Measurements from ENCODE around the gene IDS.
"Not testable (repeated sequence)": the region's sequence is repeated elsewhere in the genome, so short reads cannot be mapped to it uniquely, and the experiment has no call there.

DNA sequence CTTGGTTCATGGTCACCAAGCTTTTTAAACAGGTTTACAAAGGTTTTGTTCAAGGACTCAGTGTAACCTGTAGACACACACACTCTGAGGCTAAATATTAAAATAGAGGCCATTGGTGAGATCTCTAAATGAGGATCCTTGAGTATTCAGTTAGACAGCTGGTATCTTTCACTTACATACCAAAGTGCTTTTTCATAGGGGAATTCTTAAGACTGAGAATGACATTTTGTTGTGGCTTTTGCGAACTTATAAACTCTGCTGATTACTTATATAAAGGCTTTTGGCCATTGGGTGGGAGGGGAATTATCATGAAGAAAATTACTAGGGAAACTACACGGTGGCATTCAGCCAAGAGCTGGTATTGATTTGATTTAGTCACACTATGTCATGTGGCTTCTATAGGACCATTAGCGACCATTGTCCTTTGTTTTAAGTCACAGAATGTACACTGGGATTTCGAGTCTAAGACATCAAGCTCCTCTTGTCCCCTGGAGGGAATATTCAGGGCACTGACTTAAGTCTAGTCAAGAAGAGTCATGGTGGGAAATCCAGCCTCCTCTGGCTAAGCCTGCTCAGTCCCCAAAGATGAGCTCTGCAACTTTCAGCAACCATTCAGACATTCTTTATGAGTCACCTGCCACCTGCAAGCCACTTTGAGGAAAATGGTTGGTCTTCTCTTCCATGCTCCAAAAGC is 46.3 kb upstream of the IDS start:
- TF ChIP-seq, protein P1, sequence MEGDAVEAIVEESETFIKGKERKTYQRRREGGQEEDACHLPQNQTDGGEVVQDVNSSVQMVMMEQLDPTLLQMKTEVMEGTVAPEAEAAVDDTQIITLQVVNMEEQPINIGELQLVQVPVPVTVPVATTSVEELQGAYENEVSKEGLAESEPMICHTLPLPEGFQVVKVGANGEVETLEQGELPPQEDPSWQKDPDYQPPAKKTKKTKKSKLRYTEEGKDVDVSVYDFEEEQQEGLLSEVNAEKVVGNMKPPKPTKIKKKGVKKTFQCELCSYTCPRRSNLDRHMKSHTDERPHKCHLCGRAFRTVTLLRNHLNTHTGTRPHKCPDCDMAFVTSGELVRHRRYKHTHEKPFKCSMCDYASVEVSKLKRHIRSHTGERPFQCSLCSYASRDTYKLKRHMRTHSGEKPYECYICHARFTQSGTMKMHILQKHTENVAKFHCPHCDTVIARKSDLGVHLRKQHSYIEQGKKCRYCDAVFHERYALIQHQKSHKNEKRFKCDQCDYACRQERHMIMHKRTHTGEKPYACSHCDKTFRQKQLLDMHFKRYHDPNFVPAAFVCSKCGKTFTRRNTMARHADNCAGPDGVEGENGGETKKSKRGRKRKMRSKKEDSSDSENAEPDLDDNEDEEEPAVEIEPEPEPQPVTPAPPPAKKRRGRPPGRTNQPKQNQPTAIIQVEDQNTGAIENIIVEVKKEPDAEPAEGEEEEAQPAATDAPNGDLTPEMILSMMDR (IDR thresholded peaks at IDR 0.05; ENCODE audit: insufficient read depth, low read length): not testable (repeated sequence)
- not testable (repeated sequence) for TF ChIP-seq POLR2AphosphoS5, GABPA (IDR thresholded peaks at IDR 0.05; ENCODE audit: low read depth)
- TF ChIP-seq, protein P2, sequence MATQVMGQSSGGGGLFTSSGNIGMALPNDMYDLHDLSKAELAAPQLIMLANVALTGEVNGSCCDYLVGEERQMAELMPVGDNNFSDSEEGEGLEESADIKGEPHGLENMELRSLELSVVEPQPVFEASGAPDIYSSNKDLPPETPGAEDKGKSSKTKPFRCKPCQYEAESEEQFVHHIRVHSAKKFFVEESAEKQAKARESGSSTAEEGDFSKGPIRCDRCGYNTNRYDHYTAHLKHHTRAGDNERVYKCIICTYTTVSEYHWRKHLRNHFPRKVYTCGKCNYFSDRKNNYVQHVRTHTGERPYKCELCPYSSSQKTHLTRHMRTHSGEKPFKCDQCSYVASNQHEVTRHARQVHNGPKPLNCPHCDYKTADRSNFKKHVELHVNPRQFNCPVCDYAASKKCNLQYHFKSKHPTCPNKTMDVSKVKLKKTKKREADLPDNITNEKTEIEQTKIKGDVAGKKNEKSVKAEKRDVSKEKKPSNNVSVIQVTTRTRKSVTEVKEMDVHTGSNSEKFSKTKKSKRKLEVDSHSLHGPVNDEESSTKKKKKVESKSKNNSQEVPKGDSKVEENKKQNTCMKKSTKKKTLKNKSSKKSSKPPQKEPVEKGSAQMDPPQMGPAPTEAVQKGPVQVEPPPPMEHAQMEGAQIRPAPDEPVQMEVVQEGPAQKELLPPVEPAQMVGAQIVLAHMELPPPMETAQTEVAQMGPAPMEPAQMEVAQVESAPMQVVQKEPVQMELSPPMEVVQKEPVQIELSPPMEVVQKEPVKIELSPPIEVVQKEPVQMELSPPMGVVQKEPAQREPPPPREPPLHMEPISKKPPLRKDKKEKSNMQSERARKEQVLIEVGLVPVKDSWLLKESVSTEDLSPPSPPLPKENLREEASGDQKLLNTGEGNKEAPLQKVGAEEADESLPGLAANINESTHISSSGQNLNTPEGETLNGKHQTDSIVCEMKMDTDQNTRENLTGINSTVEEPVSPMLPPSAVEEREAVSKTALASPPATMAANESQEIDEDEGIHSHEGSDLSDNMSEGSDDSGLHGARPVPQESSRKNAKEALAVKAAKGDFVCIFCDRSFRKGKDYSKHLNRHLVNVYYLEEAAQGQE (IDR thresholded peaks at IDR 0.05; ENCODE audit: insufficient replicate concordance, low read depth): not testable (repeated sequence)

Data from HL-60 (cell line).